NCI-H1930 (cell line): ENCODE results near the gene RANBP17.

Experiments
- DNase-seq, 2 experiments: peaks; one replicate each; lab custom pipeline; 2025; lab: John Stamatoyannopoulos, UW

RANBP17 gene

DNA sequence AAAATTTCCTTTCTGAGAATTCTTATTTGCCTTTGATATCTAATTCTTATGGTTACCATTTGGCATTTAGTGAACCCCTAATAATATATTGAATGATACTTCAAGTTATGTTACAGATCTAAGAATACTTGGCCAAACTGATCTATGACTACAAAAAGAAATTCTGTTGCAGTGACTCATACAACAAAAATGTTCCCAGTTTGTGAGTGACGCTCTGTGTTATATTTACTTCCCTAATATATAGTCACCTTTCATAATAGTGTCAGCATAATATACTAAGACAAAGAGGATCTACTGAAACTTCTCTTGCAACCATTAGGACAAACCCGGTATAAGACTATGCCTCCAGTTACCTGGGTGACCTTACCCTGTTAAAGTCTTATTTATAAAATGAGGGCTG is 230.4 kb downstream of the RANBP17 start:
- DNase-seq, result no peak

DNA sequence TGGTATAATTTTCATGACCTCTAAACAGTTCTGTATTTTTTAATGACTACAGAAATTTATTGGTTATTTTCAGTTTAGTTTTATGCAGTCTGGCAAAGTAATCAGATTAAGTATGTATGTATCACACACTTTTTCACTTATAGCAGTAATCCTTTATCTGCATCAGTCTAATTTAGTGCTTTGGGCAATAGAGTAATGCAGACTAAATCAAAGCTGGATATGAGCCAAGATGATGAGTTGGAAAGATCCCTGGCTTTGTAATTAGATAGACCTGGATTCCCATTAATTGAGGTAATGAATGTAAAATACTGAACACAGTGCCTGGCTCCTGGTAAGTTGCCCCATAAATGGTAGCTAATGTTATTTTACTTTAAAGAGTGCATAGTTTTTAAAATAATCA is 231.8 kb downstream of the RANBP17 start:
- no peak for DNase-seq

DNA sequence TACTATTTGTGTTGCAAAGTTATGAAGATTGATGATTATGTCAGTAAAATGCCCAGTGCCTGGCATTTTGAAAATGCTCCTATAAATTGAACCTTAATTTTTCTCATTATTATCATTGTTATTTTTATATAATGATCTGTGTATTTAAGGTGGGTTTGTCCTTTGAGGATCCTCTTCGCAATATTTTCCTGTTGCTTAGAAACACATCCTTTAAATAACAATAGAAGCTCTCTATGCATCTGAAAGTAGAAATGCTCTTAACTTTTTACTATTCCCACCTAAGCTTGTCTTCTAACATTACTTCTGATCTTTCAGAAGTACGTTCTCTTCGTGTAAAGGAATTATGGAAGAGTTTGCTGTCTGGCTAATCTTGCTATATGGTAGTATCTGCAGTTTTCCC is 232.5 kb downstream of the RANBP17 start:
- DNase-seq, result no peak

- DNase-seq, result no peak
Observed at GRCh38 chr5:171102877-171103610, 241.2 kb downstream of the RANBP17 start.

DNA sequence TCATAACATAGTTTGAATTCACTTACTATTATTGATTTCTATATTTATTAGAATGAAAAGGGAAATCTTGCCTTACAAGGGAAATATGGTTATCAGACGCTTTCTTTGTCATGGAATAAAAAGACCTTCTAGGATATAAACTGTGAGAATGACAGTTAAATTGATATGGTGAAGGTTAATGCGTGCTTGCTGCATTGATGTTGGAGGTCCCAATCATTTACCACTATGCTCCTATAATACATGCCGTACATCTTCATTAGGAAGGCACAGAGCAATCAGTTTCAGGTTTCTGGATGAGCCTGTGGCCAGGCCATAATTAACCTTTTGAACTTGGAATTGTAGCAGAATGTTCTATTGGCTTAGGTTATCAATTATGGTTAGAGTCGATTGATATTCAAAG is 245.9 kb downstream of the RANBP17 start:
- DNase-seq, result no peak

DNA sequence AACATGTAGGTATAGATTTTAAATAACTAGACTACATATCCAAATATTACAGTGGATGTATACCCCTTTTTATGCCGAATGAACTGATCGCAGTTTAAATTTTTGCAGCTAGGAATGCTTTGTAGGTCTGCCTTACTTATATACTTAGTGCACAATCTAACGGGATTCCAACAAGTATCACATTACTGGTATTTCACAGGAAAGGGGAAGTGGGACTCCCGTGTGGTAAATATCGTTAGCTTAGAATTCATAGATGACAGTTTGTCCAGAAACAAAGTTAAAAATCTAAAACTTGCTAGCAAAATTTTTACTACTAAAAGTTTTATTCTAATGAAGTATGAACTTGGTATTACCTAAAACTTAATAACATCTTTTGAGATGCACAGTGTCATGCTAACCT is 253.7 kb downstream of the RANBP17 start:
- DNase-seq, result no peak

DNA sequence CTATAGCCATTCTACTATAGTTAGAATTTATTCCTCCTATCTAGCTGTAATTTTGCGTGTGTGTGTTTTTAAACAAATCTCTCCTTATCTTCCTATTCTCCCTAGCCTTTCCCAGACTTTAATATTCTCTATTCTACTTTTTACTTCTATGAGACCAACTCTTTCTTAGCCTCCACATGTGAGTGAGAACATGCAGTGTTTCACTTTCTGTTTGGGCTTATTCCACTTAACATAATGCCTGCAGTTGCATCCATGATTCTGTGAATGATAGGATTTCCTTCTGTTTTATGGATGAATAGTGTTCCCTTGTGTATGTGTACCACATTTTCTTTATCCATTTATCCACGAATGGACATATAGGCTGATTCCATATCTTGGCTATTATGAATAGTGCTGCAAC is 254.9 kb downstream of the RANBP17 start:
- no peak for DNase-seq

GRCh38 chr5:171120986-171121622 is 259.3 kb downstream of the RANBP17 start:
- no peak for DNase-seq

DNA sequence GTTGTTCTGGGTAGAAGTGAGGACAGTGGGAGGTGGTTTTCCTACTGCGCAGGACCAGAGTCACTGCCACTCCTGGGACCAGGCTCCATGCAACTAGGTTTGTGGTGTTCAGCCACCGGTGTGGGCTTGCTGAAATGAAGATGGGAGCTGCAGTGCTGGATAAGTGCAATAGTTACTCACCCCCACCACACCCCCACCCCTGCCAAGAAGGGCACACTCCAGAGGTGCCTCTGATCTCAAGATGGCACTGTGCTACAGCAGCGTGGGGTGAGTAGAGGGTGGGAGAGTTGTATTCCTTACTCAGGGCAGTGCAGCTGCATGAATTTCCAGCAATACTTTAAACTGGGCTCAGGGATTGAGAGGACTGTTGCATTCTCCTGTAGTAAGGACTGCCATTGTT is 259.8 kb downstream of the RANBP17 start:
- DNase-seq, result no peak

GRCh38 chr5:171122372-171122771 is 260.6 kb downstream of the RANBP17 start:
- DNase-seq, result no peak

GRCh38 chr5:171123417-171123816 is 261.6 kb downstream of the RANBP17 start:
- DNase-seq, result no peak

GRCh38 chr5:171127314-171127713 is 265.5 kb downstream of the RANBP17 start:
- no peak for DNase-seq

DNA sequence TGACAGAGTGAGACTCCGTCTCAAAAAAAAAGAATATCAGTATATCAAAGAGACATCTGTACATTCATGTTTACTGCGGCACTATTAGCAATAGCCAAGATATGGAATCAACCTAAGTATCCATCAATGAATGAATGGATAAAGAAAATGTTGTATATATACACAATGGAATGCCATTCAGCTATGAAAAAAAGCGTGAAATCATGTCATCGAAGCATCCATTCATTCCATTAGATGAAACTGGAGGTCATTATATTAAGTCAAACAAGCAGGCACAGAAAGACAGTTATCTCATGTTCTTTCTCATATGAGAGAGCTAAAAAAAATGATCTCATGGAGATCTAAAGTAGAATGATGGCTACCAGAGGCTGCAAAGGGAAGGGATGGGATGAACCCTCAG is 266.3 kb downstream of the RANBP17 start:
- DNase-seq, result no peak

GRCh38 chr5:171129308-171129707 is 267.5 kb downstream of the RANBP17 start:
- DNase-seq, result no peak

- no peak for DNase-seq
Observed at GRCh38 chr5:171131497-171131896, 269.7 kb downstream of the RANBP17 start.

DNA sequence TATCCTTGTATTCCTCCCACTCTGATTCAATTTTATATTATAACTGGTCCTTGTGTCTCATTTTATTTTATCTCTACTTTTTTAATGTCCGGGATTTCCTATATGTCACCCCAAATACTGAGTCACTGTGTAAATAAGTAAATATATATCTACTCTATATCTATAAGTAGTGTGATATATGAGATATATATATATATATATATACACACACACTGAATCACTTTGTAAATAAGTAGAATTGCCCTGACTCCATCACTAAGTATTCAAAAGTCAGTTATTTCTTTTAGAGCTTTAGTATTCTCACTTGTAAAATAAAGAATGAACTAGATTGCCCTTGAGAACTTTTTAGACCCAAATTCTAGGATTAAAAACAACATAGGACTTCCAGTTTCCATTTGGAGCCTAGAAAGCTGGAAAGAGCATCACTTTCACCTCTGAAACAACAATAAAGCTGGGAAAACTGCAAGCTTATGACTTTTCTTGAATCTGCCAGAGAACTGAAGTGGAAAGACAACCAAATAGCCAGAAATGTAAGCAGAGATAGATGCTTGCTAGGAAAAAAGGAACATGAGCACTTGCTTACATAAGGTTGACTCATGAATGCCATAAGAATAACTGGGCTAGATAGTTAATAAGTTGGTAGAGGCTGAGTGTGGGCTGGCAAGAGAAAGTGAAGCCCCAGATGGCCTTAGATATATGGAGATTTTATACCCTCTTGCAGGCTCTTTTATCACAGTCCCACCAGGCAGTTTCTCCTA is 276.1 kb downstream of the RANBP17 start:
- DNase-seq, result no peak

- DNase-seq, result no peak
Observed at GRCh38 chr5:171139227-171139626, 277.4 kb downstream of the RANBP17 start.

- DNase-seq, result no peak
Observed at GRCh38 chr5:171142617-171143016, 280.8 kb downstream of the RANBP17 start.

DNA sequence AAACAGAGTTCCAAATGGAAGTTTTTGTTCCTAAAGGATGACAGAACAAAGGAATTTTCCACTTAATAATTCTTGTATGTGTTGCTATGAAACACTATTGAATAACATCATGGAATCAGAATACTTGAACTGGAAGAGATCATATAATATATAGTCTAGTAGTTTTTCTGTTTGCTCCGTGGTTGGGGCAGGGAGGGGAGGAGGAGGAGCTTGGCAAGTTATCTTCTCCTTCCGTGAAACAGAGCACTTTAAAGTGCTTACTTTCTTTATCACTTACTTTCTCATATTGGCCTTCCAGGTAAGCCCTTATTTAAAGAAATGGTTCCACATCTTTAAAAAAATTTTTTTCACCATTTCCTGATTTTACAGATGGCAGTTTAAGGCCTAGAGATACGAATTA is 281.4 kb downstream of the RANBP17 start:
- no peak for DNase-seq

DNA sequence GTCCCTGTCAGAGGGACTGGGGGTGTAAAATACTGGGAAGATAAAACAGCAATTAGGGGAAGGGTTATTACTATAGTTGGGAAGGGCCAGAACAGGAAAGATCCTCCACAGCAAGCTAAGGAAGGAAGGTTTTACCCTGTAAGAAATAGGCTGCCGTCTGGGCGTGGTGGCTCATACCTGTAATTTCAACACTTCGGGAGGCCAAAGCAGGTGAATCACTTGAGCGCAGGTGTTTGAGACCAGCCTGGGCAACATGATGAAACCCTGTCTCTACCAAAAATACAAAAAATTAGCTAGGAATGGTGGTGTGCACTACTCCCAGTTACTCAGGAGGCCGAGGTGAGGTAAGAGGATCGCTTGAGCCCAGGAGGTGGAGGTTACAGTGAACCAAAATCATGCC is 282.1 kb downstream of the RANBP17 start:
- no peak for DNase-seq

DNA sequence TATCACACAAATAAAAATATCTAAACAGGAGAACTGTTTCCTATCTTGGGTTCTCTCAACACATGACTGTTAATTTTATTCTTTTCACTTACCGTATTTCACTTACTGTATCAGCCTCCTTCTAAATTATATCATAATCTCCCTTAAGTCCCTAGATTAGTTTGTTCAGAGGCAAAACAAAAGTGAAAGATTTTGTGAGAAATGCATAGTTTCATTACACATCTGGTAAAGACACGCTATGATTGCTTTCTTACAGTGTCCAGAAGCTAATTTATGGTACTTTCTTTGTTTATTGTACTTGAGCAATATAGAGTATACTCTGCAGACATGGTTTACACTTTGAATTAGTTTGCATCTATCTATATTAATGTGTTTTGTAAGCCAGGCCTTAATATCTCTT is 287.5 kb downstream of the RANBP17 start:
- DNase-seq, result no peak

GRCh38 chr5:171149772-171150171 is 288.0 kb downstream of the RANBP17 start:
- no peak for DNase-seq

- peak in 1 of 2 experiments; percentile 10 for DNase-seq
Observed at GRCh38 chr5:171152382-171152781, 290.6 kb downstream of the RANBP17 start.
